ENCODE measurements around the gene EPS8.
"Not testable (repeated sequence)": the region's sequence is repeated elsewhere in the genome, so short reads cannot be mapped to it uniquely, and the experiment has no call there.

The EPS8 gene

DNA sequence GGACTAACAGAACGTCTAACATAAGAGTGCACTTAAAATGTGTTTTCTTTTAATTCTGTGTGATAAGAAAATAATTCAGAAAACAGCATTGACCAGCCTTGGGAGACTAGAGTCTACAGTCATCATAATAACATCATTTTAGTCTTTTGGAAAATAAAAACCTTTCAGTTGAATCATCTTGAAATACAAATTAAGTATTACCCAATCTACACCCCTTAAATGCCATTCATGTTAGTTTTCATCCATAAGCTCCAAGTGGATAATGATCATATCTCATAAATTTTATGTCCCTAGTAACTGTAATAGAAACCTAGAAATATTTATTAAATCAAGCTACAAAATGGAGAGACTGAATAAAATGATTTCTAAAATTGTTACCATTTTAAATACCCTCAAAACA is 32.4 kb downstream of the EPS8 start:
- DNase-seq (ENCODE audit: low read depth in 2 of 2) = peak in 1 of 2 experiments; percentile 59

DNA sequence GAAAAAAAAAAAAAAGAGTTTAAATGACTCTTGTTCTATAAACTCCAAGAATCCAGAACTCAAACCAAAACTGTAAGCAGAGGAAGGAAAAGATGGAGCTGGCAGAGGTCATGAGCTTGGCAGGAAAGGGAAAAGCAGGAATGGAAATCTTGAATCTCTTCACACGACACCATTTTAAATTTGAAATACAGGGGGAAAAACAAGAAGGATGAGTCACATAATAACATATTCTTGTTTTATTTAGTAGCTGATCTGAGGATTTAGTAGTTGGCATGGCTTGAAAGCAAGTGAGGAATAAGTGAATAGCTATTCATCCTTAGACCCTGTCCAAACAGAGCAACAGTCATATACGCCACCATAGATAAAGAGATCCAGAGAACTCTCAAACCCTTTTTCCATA is 35.0 kb downstream of the EPS8 start:
- DNase-seq (ENCODE audit: low read depth in 2 of 2) = no peak

GRCh38 chr12:15752785-15753184 is 36.4 kb downstream of the EPS8 start:
- DNase-seq (ENCODE audit: low read depth in 2 of 2) = peak in 1 of 2 experiments; percentile 29

GRCh38 chr12:15751741-15752140 is 37.4 kb downstream of the EPS8 start:
- DNase-seq (ENCODE audit: low read depth in 2 of 2) = no peak

- no peak for DNase-seq (ENCODE audit: low read depth in 2 of 2)
Observed at GRCh38 chr12:15749937-15750336, 39.3 kb downstream of the EPS8 start.

- not testable (repeated sequence) for DNase-seq (ENCODE audit: low read depth in 2 of 2)
Observed at GRCh38 chr12:15741870-15742269, 47.3 kb downstream of the EPS8 start.

GRCh38 chr12:15741082-15741481 is 48.1 kb downstream of the EPS8 start:
- no peak for DNase-seq (ENCODE audit: low read depth in 2 of 2)

GRCh38 chr12:15740389-15740788 is 48.8 kb downstream of the EPS8 start:
- DNase-seq (ENCODE audit: low read depth in 2 of 2) = not testable (repeated sequence)

DNA sequence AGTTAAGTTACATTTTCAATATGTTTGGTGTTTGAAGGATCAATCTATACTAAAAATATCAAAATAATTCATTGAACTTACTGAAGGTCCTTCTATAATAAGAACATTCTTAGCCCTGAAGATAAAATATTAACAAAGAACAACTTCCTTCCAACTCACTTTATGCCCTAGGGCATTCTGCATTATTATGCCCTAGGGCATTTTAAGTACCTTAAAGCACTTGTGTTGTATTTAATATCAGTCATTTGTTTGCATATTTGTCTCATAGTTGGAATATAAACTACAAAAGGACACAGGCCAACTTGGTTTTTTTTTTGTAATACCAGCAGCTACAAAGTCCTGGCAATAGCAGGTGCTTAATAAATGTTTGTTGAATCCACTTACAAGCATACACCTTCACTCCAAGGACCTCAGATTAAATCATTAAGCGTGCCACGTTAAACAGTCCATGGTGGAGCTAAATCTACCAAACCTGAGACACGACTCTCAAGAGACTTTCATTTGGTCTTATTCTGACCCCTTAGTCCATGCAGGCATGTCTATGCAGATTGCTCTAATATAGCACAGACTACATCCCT is 50.7 kb downstream of the EPS8 start:
- no peak for DNase-seq (ENCODE audit: low read depth in 2 of 2)

GRCh38 chr12:15735837-15736615 is 53.2 kb downstream of the EPS8 start:
- no peak for DNase-seq (ENCODE audit: low read depth in 2 of 2)

GRCh38 chr12:15733136-15733535 is 56.1 kb downstream of the EPS8 start:
- no peak for DNase-seq (ENCODE audit: low read depth in 2 of 2)

DNA sequence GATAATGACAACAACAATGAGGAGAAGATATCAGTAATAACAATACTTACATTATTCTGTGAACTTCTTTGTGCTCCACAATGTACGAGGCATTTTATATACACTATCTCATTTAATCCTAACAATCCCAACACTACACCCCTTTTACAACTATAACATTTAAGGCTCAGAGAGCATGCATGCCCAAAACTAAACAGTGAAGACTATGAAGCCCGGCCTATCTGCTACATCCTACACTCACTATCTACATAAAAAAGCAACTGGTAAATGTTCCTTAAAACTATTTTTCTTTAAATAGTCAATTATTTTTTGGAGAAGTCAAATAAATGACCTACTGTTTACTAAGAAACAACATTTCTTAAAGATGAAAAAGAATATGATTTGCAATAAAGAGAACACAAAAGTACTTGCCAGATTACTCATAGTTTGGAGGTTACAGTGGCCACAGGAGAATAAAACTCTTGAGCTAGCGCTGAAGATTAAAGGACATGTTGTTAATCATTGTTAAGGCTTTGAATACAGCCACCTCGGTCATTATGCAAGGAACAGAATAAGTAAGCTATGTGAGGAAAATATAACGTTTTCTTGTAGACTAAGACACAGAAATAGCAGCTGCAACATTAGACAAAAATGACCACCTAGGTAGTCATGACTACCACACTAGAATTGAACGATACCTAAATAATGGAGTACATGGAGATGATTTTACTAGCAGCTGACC is 56.7 kb downstream of the EPS8 start:
- DNase-seq (ENCODE audit: low read depth in 2 of 2) = no peak

DNA sequence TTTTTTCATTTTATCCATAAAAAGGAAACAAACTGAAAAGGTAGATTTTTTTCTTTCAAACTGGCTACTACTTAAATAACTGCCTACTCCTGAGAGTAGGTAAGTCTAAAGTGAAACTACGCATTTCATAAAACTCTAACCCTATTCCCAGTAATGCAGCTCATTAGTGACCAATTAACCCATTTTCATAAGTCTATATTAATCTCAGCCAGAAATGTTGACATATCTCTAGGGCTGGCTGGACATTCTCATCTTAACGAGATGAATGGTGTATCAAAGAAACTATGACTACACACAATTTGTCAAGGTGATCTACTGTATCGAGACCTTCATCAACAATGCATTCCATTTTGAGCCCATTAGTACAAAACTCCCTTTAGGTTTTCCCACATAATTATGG is 57.2 kb downstream of the EPS8 start:
- no peak for DNase-seq (ENCODE audit: low read depth in 2 of 2)

GRCh38 chr12:15729097-15729496 is 60.1 kb downstream of the EPS8 start:
- no peak for DNase-seq (ENCODE audit: low read depth in 2 of 2)

DNA sequence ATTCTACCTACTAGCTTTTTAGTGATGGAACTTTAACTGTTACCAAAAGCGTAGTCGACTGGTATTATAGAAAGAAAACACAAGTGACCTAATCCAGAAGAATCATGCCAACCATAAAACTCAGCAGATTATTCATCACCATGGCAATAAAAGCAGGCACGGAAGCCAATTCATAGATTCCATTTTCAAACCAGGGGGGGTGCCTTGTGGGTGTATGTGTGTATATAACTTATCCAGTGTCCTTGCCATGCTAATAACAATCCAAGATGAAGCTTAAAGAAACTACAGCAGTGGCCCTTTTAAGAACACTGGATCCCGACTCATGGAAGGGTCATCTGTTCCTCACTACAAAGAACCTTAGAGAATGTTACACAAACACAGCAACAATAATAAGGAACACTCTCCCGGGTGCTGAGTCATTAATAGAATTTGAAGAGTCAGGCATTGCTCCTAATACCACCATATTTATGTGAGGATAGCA is 61.0 kb downstream of the EPS8 start:
- DNase-seq (ENCODE audit: low read depth in 2 of 2) = peak; percentile 28 to 42

DNA sequence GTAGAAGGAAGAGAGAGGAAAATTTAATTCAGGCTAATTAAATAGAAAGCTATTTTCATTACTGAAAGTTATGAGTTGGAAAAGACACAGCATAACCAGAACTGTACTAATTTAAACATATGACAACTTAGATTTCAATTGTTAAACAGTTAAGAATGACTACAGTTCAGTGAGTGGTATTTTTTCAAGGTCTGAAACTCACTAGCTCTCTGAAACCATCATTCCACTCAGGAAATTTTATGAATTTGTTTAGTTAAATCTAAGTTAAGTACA is 62.4 kb downstream of the EPS8 start:
- no peak for DNase-seq (ENCODE audit: low read depth in 2 of 2)

- no peak for DNase-seq (ENCODE audit: low read depth in 2 of 2)
Observed at GRCh38 chr12:15726027-15726877, 62.9 kb downstream of the EPS8 start.

GRCh38 chr12:15722951-15723350 is 66.2 kb downstream of the EPS8 start:
- DNase-seq (ENCODE audit: low read depth in 2 of 2) = no peak

DNA sequence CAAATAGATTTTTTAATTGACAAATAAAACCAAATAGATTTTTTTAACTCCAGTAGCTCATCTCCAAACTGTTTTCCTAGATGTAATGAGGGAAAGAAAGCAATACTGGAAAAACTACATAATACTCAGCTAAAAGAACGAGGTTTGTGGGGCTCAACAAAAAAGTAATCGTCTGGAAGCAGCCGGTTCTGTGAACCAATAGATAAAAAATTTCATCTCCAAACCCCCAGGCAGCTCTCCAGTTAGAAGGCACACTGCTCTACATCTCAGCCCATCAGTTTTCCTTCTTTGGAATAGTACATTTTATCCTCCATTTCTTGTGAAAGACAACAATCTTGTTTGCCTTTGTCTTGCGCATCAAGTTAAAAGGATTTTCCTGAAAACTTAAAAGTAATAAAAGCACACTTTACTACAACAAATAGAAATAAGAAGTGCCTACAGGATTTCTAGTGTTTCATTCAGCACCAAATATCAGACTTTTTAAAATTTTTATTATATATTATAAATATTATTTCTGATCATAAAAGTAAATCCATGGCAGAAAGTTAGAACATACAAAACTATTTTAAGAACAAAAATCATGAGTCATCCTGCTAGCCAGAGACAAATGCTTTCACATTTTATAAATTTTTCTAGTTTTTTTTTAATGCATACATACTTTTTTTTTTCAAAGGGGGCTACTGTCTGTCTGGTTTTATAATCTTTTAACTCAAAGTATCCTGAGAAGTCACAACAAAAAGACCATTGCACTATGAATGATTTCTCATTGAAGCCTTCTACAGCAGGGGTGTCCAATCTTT is 67.7 kb downstream of the EPS8 start:
- peak in 1 of 2 experiments; percentile 15 for DNase-seq (ENCODE audit: low read depth in 2 of 2)

- no peak for DNase-seq (ENCODE audit: low read depth in 2 of 2)
Observed at GRCh38 chr12:15720295-15720694, 68.9 kb downstream of the EPS8 start.

DNA sequence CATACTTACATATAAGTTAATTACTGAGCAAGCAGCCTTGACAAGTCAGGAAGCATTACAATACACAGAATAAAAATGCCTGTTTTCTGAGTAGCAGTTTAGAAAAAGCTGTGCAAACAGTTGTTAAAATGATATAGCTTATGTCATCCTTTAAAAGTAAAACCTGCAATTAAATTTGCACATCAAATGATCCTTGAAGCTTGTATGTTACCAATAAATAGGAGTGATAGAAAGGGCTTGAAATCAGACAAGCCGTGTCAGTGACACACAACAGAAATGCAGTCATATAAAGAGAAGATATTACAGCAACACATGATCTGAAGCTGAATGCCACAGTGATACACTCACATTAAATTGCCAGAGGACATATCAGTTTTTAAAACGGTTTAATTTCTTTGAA is 70.0 kb downstream of the EPS8 start:
- DNase-seq (ENCODE audit: low read depth in 2 of 2) = no peak
